Sigmoid colon (tissue), 7 donors: ENCODE data around the gene TSPEAR. TPM values are rescaled to one million over a fixed set of nuclear protein-coding genes. Genes with fewer than 3 reads are reported as not detected.

Source experiments
- DNase-seq: peaks from one replicate; pipeline ENCODE4 v3.0.0-alpha.2; 2019
- H3K27ac ChIP-seq, 4 donors: fragments of 200-600 bp; sonication (generic); one replicate each; pipeline ENCODE4 v1.5.1; 2016 to 2019; ENCODE audit warnings: mild to moderate bottlenecking in 1 of 4
- H3K27me3 ChIP-seq, 3 donors: fragments of 200-600 bp; sonication (generic); one replicate each; pipeline ENCODE4 v1.5.1; 2019; ENCODE audit warnings: mild to moderate bottlenecking in 1 of 3
- H3K36me3 ChIP-seq, 4 donors: fragments of 200-600 bp; sonication (generic); one replicate each; pipeline ENCODE4 v1.5.1; 2016 to 2019
- H3K4me1 ChIP-seq, 4 donors: fragments of 200-600 bp; sonication (generic); one replicate each; pipeline ENCODE4 v1.5.1; 2017 to 2019
- H3K4me3 ChIP-seq, 4 donors: fragments of 200-600 bp; sonication (generic); one replicate each; pipeline ENCODE4 v1.5.1; 2017 to 2019; ENCODE audit warnings: mild to moderate bottlenecking in 2 of 4, moderate library complexity in 1 of 4
- H3K9me3 ChIP-seq, 4 donors: fragments of 200-600 bp in 3 of 4; sonication (generic) in 3 of 4; one replicate each; pipeline versions ENCODE4 v1.5.1 to v1.6.1; 2013 to 2019
- EP300 ChIP-seq, 4 donors: sonication (generic); formaldehyde crosslinking; IDR thresholded peaks; one replicate each; pipeline ENCODE4 v1.6.1; 2017; ENCODE audit warnings: antibody characterized with exemption in 4 of 4
- POLR2A ChIP-seq, 2 donors: fragments of 450-650 bp; IDR thresholded peaks; one replicate each; pipeline ENCODE4 v1.6.1; 2016; ENCODE audit warnings: antibody characterized with exemption in 2 of 2, mild to moderate bottlenecking in 2 of 2, moderate library complexity in 2 of 2
- POLR2AphosphoS5 ChIP-seq, 4 donors: sonication (generic); formaldehyde crosslinking; IDR thresholded peaks; one replicate each; pipeline ENCODE4 v1.6.1; 2017; ENCODE audit warnings: antibody characterized with exemption in 4 of 4
- WGBS, 2 donors: extraction: QIAGEN DNeasy Blood & Tissue Kit; methylation state at CpG; one replicate each; pipeline ENCODE4 v1.1.7; 2013; 5-methylcytosine and 5-hydroxymethylcytosine counted together
- intact Hi-C: fragments of 100-400 bp; cut with DNase I; formaldehyde crosslinking; loops from one replicate; pipeline ENCODE4 v1.15.1; 2023
- polyA plus RNA-seq, 3 donors: library from polyadenylated mRNA; stranded (reverse); fragments of 200-250 nt; gene quantifications; one replicate each; pipeline ENCODE4 v1.2.3, GENCODE V29; 2013
- total RNA-seq, 4 donors: library from RNA; depleted of rRNA; stranded (reverse); fragments of >200 nt; gene quantifications; one replicate each; pipeline ENCODE4 v1.1.0, GENCODE V29; 2016
- TF ChIP-seq, protein P1 (sequence below), 4 experiments: fragments of 450-650 bp in 3 of 4; fragments of 200-600 bp in 1 of 4; IDR thresholded peaks; one replicate each; pipeline ENCODE4 v1.5.1; 2016 to 2019; ENCODE audit warnings: antibody characterized with exemption in 4 of 4, mild to moderate bottlenecking in 3 of 4, moderate library complexity in 2 of 4
- donor health status: healthy with polysubstance abuse.
- donor health status: Bipolar disorder and iron deficiency.
- donor health status: healthy.

The TSPEAR gene
- total and polyA plus RNA-seq, 7 donors, result under 0.01 to 0.20 TPM; not detected in 5

DNA sequence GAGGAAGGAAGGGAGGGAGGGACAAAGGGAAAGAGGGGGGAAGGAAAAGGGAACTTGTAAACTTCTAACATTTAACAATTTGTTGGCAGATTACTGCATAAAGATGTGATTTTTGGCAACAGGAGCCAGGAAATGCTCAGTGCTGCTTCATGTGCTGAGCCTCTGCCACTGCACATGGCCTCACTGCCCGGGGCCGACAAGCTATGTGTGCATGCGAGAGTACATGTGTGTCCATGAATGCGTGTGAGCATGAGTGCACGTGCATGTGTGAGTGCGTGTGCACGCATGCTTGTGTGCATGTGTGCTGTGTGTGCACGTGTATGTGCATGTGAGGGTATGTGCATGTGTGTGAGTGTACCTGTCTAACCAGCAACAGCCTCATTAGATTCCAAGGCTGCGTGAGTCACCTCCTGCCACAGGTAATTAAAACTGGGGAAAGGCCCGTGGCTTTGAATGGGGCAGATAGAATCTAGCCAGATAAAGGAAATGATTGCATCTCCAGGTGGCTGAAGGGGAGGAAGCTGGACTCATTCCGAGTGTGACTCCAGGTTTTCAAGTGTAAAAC is 41.4 kb upstream of the TSPEAR start:
- intact Hi-C loops, result loop anchor here (10.0 kb wide), 1 partner anchor 58 kb away; the partner anchor contains the start of gene KRTAP10-12
- Histone ChIP-seq H3K36me3 (no peaks in the 10 kb centered on the region), H3K4me3 (no peak overlapping the region), H3K27me3 (peaks cover 0 to 31% (median 5%) of the 10 kb centered on the region in 3 donors), H3K27ac (no peak overlapping the region), H3K9me3 (peaks cover 0 to 3% (median 0%) of the 10 kb centered on the region in 4 donors), H3K4me1 (no peaks in the 10 kb centered on the region)
- DNase-seq, result no peak
- 47 to 74% methylated on average over 11 of the region's 11 CpGs for WGBS, 2 donors
- TF ChIP-seq EP300 (IDR thresholded peaks at IDR 0.05) (no peak), POLR2AphosphoS5 (IDR thresholded peaks at IDR 0.05) (no peak), POLR2A (IDR thresholded peaks at IDR 0.05) (no peak)
- TF ChIP-seq, protein P1, sequence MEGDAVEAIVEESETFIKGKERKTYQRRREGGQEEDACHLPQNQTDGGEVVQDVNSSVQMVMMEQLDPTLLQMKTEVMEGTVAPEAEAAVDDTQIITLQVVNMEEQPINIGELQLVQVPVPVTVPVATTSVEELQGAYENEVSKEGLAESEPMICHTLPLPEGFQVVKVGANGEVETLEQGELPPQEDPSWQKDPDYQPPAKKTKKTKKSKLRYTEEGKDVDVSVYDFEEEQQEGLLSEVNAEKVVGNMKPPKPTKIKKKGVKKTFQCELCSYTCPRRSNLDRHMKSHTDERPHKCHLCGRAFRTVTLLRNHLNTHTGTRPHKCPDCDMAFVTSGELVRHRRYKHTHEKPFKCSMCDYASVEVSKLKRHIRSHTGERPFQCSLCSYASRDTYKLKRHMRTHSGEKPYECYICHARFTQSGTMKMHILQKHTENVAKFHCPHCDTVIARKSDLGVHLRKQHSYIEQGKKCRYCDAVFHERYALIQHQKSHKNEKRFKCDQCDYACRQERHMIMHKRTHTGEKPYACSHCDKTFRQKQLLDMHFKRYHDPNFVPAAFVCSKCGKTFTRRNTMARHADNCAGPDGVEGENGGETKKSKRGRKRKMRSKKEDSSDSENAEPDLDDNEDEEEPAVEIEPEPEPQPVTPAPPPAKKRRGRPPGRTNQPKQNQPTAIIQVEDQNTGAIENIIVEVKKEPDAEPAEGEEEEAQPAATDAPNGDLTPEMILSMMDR (IDR thresholded peaks at IDR 0.05), result no peak

DNA sequence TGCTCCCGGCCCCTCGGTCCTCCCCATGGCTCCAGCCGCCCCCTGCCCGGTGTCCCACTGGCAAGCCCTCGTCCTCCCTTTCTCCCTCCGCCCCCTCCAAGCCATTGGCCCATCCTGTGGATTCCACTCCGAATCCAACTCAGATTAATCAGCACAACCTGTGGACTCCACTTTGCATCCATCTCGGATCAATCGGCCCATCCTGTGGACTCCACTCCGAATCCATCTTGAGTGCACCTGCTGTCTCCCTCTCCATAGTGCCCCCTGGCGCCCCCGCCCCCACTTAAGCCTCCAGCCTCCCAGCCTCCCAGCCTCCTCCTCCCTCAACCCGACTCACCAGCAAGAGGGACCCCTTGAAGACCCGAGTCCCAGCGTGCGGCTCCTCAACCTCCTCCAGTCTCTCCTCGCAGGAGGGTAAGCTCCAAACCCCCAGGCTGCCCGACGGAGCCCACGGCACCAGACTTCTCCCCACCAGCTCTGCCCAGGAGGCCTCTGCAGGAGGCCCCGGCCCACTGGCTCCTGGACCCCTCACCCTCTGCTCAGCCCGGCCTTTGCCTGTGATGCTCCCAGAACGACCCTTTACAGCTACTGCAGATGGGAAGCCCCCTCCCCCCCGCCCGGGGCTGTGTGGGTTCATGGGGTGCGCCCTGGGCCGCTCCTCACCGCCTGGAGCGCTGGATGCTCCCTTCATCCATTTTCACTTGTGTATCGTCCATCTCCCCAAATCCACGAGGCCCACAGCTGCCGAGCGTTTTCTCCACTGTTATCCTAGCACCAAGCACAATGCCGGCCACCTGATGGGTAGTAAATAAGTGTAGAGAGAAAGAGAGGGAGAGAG is 40.6 kb upstream of the TSPEAR start:
- 86 to 87% methylated on average over 34 of the region's 34 CpGs for WGBS, 2 donors
- no peaks in the 10 kb centered on the region for H3K4me1 ChIP-seq
- no peak for DNase-seq
- H3K4me3 ChIP-seq, result no peak overlapping the region
- no peaks in the 10 kb centered on the region for H3K36me3 ChIP-seq
- H3K27me3 ChIP-seq, result peaks cover 0 to 31% (median 5%) of the 10 kb centered on the region in 3 donors
- no peak for TF ChIP-seq POLR2AphosphoS5 (IDR thresholded peaks at IDR 0.05)
- TF ChIP-seq POLR2A (IDR thresholded peaks at IDR 0.05), result no peak
- no peak for TF ChIP-seq EP300 (IDR thresholded peaks at IDR 0.05)
- TF ChIP-seq, protein P1 (IDR thresholded peaks at IDR 0.05), result no peak
- intact Hi-C loops, result loop anchor here (10.0 kb wide), 1 partner anchor 57 kb away; the partner anchor contains the start of gene KRTAP10-12
- no peak overlapping the region for H3K27ac ChIP-seq
- peaks cover 0 to 3% (median 0%) of the 10 kb centered on the region in 4 donors for H3K9me3 ChIP-seq

GRCh38 chr21:44751186-44751798 is 39.9 kb upstream of the TSPEAR start:
- TF ChIP-seq EP300 (IDR thresholded peaks at IDR 0.05) (no peak), POLR2AphosphoS5 (IDR thresholded peaks at IDR 0.05) (no peak), POLR2A (IDR thresholded peaks at IDR 0.05) (no peak)
- TF ChIP-seq, protein P1 (IDR thresholded peaks at IDR 0.05), result no peak
- intact Hi-C loops, result loop anchor here (10.0 kb wide), 1 partner anchor 56 kb away; the partner anchor contains the start of gene KRTAP10-12
- H3K4me1 ChIP-seq, result no peaks in the 10 kb centered on the region
- H3K4me3 ChIP-seq, result no peak overlapping the region
- DNase-seq, result no peak
- peaks cover 0 to 3% (median 0%) of the 10 kb centered on the region in 4 donors for H3K9me3 ChIP-seq
- H3K27me3 ChIP-seq, result peaks cover 0 to 31% (median 5%) of the 10 kb centered on the region in 3 donors
- H3K36me3 ChIP-seq, result no peaks in the 10 kb centered on the region
- no peak overlapping the region for H3K27ac ChIP-seq
- 85 to 91% methylated on average over 24 of the region's 24 CpGs for WGBS, 2 donors

DNA sequence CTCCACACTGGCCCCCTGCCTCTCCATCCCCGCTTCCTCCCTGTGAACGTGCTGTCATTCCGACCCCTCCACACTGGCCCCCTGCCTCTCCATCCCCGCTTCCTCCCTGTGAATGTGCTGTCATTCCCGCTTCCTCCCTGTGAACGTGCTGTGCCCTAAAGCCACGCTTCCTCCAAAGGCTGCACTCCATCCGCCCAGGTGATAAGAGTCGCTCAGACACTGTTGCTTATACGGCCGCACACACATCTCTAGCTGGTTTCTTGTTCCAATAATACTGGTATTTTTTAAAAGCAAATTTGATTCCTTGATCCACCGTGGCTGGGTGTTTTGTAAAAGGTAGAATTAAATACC is 39.3 kb upstream of the TSPEAR start:
- no peak for DNase-seq
- H3K27me3 ChIP-seq, result peaks cover 0 to 31% (median 5%) of the 10 kb centered on the region in 3 donors
- no peak overlapping the region for H3K4me3 ChIP-seq
- H3K4me1 ChIP-seq, result no peaks in the 10 kb centered on the region
- intact Hi-C loops, result loop anchor here (10.0 kb wide), 1 partner anchor 56 kb away; the partner anchor contains the start of gene KRTAP10-12
- no peak overlapping the region for H3K27ac ChIP-seq
- WGBS, 2 donors, result 39 to 66% methylated on average over 12 of the region's 12 CpGs
- H3K9me3 ChIP-seq, result peaks cover 0 to 3% (median 0%) of the 10 kb centered on the region in 4 donors
- no peaks in the 10 kb centered on the region for H3K36me3 ChIP-seq
- TF ChIP-seq POLR2AphosphoS5 (IDR thresholded peaks at IDR 0.05), result no peak
- TF ChIP-seq, protein P1 (IDR thresholded peaks at IDR 0.05), result no peak
- TF ChIP-seq EP300 (IDR thresholded peaks at IDR 0.05), result no peak
- no peak for TF ChIP-seq POLR2A (IDR thresholded peaks at IDR 0.05)
